Activated CD8-positive, alpha-beta memory T cell treated with anti-CD3 and anti-CD28 coated beads, Interleukin-2, amount 50 U/mL, for 48 hours (primary cell): ENCODE data around the gene AFG3L2.

Experiments used
- DNase-seq: peaks from one replicate; pipeline ENCODE4 v3.0.0-alpha.2; 2020

AFG3L2 gene

DNA sequence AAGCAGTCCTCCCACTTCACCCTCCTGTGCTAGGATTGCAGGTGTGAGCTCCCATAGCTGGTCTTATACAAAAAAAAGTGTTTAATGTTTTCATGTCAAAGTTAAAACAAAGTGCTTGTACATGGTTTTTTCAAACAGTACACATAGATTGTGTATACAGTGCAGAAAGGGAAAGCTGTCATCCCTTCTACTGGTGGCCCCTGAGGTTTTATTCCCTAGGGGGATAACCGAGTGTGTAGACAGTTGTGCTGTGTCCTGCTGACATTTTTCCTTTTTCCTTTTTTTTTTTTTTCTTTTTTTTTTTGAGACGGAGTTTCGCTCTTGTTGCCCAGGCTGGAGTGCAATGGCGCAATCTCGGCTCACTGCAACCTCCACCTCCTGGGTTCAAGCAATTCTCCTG, 58.2 kb downstream of the AFG3L2 start:
- DNase-seq: no peak

DNA sequence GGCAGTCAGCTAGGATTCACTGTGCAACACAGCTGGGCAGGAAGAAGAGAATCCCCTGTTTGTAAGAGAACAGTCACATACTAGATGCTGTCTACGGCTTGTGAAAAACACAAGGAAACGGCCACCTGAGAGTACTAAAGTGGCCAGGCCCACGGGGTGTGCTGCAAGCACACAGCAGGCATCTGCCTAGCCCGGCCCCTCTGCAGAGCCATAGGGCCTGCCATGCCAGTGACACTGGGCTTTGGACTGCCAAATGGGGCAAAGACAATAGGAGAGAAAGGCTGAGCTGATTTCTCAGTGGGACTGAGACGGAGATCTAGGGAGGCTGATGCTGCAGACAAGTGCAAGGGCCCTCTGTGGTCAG, 58.7 kb downstream of the AFG3L2 start:
- DNase-seq: no peak

DNA sequence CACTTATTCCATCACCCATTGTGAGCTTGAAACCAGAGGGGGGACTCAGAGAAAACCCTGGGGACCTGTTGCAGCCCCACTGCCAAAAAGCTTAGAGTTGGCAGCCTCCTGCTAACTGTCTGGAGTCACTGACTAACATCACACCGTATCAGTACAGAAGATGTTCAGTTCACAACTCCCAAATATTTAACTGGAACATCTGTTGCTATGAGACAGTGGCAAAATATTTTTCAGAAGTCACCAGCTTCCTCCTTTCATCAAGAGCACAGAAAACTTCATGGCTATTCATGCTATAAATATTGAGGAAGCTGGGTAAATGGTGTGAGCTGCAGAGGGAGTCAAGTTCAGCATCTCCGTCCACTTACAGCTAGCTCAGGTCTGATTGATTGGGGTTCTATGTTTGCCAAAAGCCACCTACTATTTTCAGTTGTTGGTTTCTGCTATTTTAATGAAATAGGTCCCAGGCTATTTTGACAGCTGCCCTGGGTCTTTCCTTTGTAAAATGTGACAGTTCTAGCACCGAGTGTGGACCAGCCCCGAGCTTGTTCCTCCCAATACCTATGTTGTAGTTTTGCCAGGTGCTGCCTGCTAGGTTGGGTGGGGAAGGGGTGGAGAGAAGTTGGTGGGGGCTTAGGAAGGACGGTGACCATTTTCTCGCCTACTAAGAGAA, 59.2 kb downstream of the AFG3L2 start:
- no peak for DNase-seq

- DNase-seq: no peak
Measured at GRCh38 chr18:12315911-12316310, 61.1 kb downstream of the AFG3L2 start.

- no peak for DNase-seq
Measured at GRCh38 chr18:12315490-12315889, 61.5 kb downstream of the AFG3L2 start.

GRCh38 chr18:12314591-12315305, 62.3 kb downstream of the AFG3L2 start:
- DNase-seq: no peak

DNA sequence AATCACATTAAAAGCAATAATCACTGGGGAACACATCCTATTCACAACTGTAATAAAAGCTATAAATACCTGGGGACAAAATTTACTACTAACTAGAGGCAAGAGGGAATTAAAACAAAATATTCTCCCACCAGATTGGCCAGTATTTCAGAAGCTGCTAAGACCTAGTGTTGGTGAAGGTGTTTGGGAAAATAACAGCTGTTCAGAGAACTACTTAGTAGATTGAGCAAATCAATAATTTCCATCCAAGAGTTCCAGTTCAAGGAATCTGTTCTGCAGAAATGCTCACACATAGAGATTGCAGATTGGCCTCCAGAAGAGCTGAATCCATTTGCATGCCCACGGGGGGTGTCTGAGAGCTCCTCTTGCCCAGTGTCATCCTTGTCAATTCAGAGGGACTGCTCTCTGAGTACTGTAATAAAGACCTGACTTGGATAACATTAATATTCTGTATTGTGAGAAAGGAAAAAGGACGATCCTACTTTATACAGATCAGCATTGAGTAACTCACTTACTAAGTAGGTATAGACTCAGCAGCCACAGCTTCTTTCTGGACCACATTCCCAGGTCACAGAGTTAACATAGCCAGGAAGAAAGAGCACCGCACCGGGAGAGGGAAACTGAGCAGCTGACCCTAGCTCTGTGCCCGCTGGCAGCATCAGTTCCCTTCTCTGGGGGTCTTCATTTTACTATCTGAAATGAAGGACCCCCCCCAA, 63.3 kb downstream of the AFG3L2 start:
- no peak for DNase-seq

DNA sequence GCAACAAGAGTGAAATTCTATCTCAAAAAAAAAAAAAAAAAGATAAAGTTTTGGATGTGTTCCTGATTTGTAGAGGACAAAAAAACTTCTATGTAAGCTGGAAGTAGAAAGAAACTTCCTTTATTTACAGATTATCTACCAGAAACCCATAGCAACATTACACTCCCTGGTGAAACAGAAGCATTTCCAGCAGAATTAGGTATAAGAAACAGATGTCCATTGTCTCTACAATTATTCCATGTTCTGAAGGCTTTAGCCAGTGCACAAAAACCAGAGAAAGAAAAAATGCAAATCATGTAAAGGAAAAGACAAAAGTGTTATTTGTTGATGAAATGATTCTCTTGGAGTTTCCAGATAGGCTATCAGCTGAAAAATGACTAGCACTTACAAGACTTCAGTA, 64.1 kb downstream of the AFG3L2 start:
- DNase-seq: no peak

DNA sequence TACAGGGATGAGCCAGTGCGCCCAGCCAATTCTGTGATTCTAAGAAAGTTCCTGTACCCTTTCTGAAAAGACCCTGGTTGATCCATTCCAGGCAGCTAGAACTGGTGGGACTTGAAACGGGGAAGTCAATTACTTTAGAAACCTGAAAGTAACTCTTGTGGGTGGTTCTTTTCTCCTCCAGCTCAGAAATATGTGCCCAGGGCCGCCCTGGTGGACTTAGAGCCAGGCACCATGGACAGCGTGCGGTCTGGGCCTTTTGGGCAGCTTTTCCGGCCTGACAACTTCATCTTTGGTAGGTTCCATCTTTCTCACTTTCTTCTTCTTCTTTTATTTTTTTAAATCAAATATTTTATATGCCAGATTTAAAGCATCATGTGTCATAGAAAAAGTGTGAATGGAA, 66.3 kb downstream of the AFG3L2 start:
- DNase-seq: no peak

- peak; percentile 35 for DNase-seq
Measured at GRCh38 chr18:12309683-12310198, 67.3 kb downstream of the AFG3L2 start.

GRCh38 chr18:12308386-12309100, 68.5 kb downstream of the AFG3L2 start:
- DNase-seq: peak; percentile 69

- DNase-seq: peak; percentile 67
Measured at GRCh38 chr18:12307701-12308385, 69.2 kb downstream of the AFG3L2 start, which contains the start of gene TUBB6. TUBB6 (plus strand) TSS chr18:12308241; CDS start chr18:12308293, 52 bp downstream.

- no peak for DNase-seq
Measured at GRCh38 chr18:12306752-12307700, 70.0 kb downstream of the AFG3L2 start.

DNA sequence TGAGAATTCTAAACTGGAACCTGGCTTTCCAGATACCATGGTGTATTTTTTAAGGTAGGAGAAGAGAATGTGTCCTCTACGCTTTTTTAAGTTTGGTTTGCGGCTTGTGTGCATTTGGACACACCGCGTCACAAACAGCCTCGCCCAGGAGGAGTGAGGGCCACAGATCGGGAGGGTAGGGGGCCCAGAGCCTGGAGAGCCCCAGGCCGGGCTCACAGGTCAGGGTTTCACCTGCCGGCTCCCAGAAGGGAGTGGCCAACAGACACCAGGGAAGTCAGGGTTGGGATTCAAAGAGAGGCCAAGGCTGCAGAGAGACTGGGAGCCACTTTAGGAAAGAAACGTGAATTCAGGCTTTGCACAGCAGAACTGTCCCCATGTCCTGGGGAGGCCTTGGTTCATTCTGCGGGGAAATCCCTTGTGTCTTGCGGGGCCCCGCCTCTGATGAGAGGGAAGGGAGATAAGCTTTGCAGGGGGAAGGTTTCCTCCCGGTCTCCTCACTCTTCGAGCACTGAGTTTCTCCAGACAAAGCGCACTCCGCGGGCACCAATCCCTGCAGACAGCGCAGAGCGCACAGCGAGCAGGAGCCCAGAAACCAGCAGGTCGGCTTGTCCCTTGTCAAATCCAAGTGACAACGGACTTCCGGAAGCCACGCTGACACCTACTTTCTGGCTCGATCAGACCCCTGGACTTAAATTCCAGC, 70.9 kb downstream of the AFG3L2 start:
- DNase-seq: no peak

DNA sequence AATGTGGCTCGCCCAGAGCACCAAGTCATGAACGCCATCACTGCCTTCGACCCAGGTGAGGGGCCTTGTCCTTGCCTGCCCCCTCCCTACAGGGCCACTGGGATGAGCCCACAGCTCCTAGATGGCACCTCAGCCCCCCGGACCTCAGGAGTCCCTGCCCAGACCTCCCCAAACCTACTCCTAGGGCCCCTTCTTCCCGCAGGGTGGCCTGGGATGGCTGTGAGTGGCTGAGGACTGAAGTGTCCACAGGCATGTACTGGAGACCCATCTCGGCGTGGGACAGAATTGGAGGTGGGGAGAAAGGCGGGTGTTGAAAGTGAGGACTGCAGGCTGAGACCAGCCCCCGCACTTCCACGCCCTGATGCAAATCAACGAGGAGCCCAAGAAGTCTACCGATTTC, 71.8 kb downstream of the AFG3L2 start:
- no peak for DNase-seq

- no peak for DNase-seq
Measured at GRCh38 chr18:12304351-12305210, 72.4 kb downstream of the AFG3L2 start.

DNA sequence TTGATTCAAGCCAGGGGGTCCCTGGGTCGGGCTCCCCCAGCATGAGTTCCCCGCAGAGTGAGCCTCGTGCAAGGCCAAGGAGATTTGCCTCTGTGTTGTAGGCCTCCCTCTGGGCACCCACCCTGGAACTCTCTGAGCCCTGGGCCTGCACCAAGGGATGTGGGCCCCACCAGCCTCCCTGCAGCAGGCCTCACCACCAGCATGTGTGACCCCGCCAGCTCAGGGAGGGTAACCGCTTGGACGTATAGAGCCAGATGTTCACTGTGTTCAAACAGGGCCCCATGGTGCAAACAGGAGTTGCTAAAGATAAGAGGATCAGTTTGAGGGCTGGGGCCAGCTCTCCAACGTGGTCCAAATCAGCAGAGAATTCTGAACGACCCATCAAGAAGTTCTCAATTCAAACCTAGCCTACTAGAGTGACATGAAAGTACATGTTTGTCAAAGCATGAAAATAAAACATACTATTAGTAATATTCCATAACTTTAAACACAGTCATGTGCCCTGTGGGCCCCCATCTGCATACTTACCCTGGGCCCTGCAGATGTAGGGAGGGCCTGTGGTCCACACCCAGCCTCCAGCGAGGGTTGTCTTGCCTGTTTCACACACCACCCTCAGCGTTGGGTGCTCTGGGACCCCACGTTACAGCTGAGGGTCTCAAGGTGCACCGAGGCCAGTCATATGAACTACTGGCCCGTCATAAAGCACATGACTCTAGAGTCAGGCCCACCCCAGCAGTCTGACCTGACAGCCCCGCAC, 74.5 kb downstream of the AFG3L2 start:
- no peak for DNase-seq

GRCh38 chr18:12301263-12302005, 75.6 kb downstream of the AFG3L2 start:
- no peak for DNase-seq
